Choroid plexus epithelial cell (primary cell): ENCODE results near the gene PCGF1.

Experiments
- DNase-seq: peaks from one replicate; pipeline ENCODE4 v3.0.0-alpha.2; 2010; ENCODE audit warnings: low read depth
- H3K4me3 ChIP-seq: 2 replicates; pipeline ENCODE4 v1.5.1; 2011; ENCODE audit warnings: low read depth, mild to moderate bottlenecking, control low read depth, low read length, moderate library complexity
- TF ChIP-seq, protein P1 (sequence below): conservative IDR thresholded peaks from 2 replicates; pipeline ENCODE4 v1.5.1; 2011; ENCODE audit warnings: low read depth, mild to moderate bottlenecking, control low read depth, inconsistent platforms, low read length, moderate library complexity

Gene PCGF1

DNA sequence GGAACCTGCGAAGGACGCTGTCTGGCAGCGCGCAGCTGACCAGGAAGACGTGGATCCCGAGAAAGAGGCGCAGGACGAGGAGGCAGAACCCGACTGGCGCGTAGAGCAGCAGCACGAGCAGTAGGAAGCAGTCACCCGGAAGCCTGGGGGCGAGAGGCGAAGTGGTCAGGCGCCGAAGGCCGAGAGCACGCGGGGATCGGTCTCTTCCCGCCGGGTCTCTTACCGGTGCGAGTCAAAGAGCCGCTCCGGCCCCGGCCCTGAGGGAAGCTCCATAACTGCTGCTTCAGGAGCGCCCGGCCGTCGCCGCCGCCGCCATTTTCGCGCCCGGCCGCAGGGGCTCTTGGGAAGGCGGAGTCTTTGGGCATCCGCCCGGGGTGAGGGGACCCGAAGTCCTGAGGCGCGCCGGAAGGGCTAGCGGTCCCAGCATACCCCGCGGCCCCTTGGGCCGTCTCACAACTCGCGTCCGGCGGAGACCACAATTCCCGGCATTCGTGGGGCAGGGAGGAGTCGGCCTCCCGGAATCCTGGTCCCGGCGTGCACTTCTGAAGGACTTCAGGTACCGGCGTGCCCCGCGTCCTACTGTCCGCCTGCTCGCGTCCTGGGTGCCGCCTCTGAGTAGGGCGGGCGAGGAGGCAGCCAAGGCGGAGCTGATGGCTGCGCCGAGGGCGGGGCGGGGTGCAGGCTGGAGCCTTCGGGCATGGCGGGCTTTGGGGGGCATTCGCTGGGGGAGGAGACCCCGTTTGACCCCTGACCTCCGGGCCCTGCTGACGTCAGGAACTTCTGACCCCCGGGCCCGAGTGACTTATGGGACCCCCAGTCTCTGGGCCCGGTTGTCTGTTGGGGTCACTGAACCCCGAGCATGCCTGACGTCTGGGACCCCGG lies 22.1 kb upstream of the PCGF1 start, which contains the start of the genes AUP1 and HTRA2:
AUP1 (minus strand) TSS at position 350 of the 882 bp plus-strand sequence; CDS start at position 273, 77 bp downstream.
HTRA2 (plus strand) TSS at position 577 of the 882 bp plus-strand sequence; CDS start at position 651, 74 bp downstream.
- TF ChIP-seq, protein P1, sequence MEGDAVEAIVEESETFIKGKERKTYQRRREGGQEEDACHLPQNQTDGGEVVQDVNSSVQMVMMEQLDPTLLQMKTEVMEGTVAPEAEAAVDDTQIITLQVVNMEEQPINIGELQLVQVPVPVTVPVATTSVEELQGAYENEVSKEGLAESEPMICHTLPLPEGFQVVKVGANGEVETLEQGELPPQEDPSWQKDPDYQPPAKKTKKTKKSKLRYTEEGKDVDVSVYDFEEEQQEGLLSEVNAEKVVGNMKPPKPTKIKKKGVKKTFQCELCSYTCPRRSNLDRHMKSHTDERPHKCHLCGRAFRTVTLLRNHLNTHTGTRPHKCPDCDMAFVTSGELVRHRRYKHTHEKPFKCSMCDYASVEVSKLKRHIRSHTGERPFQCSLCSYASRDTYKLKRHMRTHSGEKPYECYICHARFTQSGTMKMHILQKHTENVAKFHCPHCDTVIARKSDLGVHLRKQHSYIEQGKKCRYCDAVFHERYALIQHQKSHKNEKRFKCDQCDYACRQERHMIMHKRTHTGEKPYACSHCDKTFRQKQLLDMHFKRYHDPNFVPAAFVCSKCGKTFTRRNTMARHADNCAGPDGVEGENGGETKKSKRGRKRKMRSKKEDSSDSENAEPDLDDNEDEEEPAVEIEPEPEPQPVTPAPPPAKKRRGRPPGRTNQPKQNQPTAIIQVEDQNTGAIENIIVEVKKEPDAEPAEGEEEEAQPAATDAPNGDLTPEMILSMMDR, result no peak
- peak within 1 kb of the TSS; percentile 97 for H3K4me3 ChIP-seq
- DNase-seq, result peak; percentile 100

DNA sequence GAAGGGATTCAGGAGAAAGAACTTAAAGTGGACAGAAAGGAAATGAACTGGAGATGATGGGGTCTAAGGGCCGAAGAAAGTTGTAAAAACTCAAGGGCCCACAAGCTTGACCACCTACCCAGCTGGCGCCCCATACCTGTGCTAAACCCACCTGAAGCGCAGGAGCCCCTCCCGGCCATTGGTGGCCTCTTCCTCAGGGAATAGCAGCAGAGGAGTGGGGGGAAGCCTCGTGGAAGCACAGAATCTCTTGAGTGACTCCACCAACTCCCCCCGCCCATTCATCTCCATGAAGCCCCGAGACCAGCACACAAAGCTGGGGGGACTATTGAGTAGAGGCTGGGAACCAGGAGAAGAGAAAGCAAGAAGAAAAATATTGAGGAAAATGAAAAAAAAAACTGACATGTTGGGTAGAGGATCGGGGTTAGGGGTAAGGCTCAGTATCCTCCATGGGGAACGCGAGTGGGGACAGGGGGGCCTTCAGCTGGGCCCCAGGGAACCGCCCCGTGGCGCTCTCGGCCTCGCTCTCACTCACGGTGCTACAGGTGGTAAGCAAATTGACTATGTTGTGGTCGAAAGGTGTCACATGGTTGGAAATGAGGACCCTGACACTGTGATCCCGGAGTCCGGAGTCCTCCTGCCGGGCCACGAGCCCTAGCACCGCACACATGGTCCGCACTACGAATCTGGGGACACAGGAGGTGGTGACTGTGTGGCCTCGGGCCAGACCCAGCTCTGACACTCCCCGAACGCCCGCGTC lies 21.3 kb upstream of the PCGF1 start:
- DNase-seq, result no peak
- H3K4me3 ChIP-seq, result peak overlapping the region; percentile 97
- TF ChIP-seq, protein P1, result no peak

DNA sequence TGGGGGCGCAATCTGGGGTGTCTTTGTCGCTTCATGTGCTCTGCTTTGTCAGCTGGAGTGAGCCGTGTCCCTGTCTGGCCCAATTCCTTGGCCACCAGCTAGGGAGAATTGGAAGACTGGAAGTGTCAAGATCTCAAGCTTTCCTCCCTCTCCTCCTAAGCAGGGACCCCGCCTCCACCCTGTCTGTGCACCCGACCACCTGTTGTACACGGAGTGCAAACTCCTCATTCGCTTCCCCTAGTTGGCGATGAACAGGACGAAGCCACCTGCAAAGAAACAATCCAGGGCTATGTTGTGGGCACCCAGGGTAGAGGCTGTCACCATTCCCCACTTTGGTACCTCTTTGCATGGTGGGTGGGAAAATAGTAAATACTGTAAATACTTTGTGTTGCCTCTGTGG lies 20.2 kb upstream of the PCGF1 start:
- H3K4me3 ChIP-seq, result no peak overlapping the region
- DNase-seq, result no peak
- TF ChIP-seq, protein P1, result no peak

DNA sequence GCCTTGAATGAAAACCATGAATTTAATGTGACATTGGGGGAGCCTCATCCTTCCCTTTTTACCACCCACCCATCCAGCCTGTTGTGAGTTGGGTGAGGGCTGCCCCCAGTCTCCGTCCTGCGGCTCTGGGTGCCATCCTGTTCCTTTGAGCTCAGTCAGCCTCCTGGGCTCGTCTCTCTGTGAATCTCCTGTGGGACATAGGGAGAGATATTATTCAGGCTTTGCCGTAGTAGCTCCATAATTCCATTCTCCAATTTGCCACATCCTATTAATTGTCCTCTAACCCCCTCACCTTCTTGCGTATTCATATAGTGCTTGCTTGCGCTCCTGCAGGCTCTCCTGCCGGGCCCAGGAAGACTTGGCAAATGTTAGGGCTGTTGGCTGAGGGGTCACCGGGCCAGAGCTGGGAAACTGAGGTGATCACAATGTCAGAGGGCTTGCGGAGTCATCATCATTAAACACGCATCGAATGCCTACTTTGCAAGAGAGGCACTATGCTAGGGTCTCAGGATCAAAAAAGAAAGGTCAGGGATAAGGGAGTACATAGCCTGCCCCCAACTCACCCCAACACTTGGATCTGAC lies 19.2 kb upstream of the PCGF1 start:
- no peak for DNase-seq
- H3K4me3 ChIP-seq, result no peak overlapping the region
- TF ChIP-seq, protein P1, result no peak

DNA sequence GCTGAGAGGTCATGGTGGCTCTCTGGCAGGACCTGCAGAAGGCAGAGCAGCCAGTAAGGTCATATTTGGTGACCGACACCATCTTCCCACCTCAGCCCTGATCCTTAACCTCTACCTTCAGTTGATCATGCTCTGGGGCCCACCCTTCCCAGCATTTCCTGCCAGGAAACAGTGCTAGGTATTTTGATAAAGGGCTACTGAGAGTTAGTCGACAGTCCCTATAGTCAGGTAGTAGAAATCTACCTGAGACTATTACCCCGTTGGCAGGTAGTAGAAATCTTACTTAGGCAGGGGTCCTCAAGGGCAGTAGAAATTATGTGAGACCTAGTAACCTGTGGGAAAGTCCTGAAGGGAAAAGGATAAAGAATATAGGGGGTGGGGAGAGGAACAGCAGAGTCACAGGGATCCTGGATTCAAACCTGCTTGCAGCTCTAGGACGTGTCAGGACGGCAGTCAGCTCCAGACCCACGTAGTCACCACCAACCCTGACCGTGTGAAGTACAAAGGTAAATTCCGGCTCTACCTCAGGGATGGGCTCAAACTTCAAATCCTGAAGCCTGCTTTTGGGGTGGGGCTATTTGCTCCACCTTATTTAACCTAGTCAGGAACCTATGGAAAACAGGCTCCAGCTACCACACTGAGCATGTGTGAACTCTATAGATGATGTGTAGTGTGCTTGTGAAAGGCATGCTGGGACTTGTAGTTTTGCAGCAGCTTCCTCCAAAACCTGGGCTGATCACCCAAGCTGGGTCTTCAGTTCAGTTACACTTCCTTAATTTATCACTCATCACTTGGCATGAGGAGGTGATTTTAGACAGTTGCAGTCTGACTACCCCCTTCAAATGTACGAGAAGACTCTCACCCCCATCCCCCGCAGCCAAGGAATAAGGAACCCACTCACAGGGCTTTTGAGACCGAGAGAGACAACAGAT lies 18.5 kb upstream of the PCGF1 start, which contains the start of gene DQX1:
DQX1 (minus strand) TSS at position 515 of the 932 bp plus-strand sequence; CDS start at position 13, 502 bp downstream.
- DNase-seq, result peak; percentile 46
- TF ChIP-seq, protein P1, result no peak
- H3K4me3 ChIP-seq, result no peak within 1 kb of the TSS
